Diencephalon (tissue), 1 donor: ENCODE data around the gene ELFN2. TPM values are rescaled to one million over a fixed set of nuclear protein-coding genes. Genes with fewer than 3 reads are reported as not detected.

Experiments
- total RNA-seq: library from RNA; depleted of rRNA; stranded (reverse); fragments of >200 nt; gene quantifications from one replicate; pipeline ENCODE4 v1.2.3, GENCODE V29; 2014

The ELFN2 gene
- total RNA-seq: 16.8 TPM

DNA sequence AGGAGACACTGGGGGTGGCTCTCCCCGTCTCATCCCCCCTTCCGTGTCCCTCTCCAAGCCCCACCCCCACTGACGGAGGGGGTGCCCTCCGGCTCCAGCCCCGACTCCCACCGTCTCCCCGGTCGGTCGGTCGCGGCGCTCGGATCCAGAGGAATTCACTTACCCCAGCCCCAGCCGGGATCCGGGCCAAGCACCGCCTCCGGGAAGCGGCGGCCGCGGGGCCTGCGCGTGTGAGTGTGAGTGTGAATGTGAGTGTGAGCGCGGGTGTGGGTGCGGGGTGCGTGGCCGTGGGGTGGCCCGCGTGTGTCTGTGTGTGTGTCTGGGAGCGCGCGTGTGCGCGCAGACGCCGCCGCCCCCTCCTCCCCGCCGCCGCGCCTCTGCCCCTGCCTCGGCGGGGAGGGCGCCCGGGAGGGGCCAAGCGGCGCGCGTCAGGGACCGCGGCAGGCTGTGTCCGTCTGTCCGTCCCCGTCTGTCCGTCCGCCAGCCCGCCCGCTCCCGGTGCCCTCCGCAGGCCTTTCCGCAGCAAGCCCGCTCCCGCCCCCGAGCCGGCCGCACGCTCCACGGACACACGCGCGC is at the start of gene ELFN2:
TSS of gene ELFN2 (minus strand) at position 345 of the 576 bp plus-strand sequence. CDS start 51,945 bp downstream, outside the sequence.

Other genes starting within 250 kb of the ELFN2 start
- 4.4 TPM for gene C1QTNF6, start 239.2 kb downstream of the ELFN2 start, total RNA-seq
- gene SSTR3, start 215.0 kb downstream of the ELFN2 start, total RNA-seq: 1.2 TPM
- 1.2 TPM for gene RAC2, start 183.2 kb downstream of the ELFN2 start, total RNA-seq
- gene CYTH4, start 145.0 kb downstream of the ELFN2 start, total RNA-seq: 3.2 TPM
- 4.2 TPM for gene MFNG, start 58.9 kb upstream of the ELFN2 start, total RNA-seq
- gene CARD10, start 91.9 kb upstream of the ELFN2 start, total RNA-seq: 4.6 TPM
- gene CDC42EP1, start 133.0 kb upstream of the ELFN2 start, total RNA-seq: 3.2 TPM
- gene LGALS2, start 152.6 kb upstream of the ELFN2 start, total RNA-seq: not detected
- gene GGA1, start 181.4 kb upstream of the ELFN2 start, total RNA-seq: 37.6 TPM
- gene SH3BP1, start 212.2 kb upstream of the ELFN2 start, total RNA-seq: 0.92 TPM
- 56.1 TPM for gene PDXP, start 231.2 kb upstream of the ELFN2 start, total RNA-seq
- 107 TPM for gene LGALS1, start 248.2 kb upstream of the ELFN2 start, total RNA-seq